Liver (tissue), 3 donors: ENCODE results near the gene TMIE.

Experiments used
- EGR1 ChIP-seq, 2 donors: IDR thresholded peaks; 2 replicates each; pipeline ENCODE4 v1.6.1; 2016 to 2018; ENCODE audit warnings: antibody characterized with exemption in 2 of 2, low read depth in 2 of 2
- JUND ChIP-seq, 2 donors: IDR thresholded peaks; 2 replicates each; pipeline ENCODE4 v1.6.1; 2016; ENCODE audit warnings: antibody characterized with exemption in 2 of 2
- TF ChIP-seq, protein P1 (sequence below): fragments of 150-350 bp; IDR thresholded peaks from 2 replicates; pipeline ENCODE4 v1.5.1; 2017; ENCODE audit warnings: improper control_type of control experiment, low read depth, low read length; ENCODE audit not compliant: missing input control
- donor health status: healthy.
- donor health status: healthy.

DNA sequence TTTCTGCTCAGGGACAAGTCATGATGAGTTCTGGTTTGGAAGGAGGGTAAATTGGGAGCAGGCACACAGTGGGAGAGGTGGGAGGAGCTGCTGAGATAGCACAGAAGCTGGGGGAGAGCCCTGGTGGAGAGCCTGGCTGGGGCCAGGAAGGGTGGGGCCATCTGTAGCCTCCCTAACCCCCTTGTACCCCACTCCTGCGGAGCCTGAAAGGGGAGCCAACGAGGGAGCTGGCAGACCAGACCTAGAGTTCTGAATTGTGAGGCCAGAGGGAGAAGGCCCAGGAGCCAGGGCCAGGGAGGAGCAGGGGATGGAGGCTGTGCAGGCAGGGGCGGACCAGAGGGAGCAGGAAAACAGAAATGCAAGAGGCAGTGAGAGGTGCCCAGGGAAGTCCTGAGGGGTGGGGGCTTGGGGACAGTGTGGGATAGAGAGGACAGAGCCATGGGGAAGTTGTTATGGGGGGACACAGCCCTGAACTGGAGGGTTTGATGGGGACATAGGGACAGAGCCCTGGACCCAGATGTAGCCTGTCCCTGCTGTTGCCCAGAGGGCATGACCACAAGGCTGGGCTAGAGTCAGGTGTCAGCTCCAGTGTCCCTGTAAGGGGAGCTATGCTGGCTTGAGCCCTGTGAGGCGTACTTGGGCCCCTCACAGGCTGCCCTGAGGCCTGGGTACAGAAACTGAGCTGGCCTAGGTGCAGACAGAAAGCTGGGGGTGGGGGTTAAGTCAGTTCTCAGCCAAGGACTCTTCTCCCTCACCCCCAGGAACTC lies 1.2 kb downstream of the TMIE start:
- TF ChIP-seq EGR1 (IDR thresholded peaks at IDR 0.05; ENCODE audit: low read depth in 2 of 2) (no peak), JUND (IDR thresholded peaks at IDR 0.05) (no peak)
- TF ChIP-seq, protein P1, sequence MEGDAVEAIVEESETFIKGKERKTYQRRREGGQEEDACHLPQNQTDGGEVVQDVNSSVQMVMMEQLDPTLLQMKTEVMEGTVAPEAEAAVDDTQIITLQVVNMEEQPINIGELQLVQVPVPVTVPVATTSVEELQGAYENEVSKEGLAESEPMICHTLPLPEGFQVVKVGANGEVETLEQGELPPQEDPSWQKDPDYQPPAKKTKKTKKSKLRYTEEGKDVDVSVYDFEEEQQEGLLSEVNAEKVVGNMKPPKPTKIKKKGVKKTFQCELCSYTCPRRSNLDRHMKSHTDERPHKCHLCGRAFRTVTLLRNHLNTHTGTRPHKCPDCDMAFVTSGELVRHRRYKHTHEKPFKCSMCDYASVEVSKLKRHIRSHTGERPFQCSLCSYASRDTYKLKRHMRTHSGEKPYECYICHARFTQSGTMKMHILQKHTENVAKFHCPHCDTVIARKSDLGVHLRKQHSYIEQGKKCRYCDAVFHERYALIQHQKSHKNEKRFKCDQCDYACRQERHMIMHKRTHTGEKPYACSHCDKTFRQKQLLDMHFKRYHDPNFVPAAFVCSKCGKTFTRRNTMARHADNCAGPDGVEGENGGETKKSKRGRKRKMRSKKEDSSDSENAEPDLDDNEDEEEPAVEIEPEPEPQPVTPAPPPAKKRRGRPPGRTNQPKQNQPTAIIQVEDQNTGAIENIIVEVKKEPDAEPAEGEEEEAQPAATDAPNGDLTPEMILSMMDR: no peak
